Muscle layer of duodenum (tissue), 2 donors: ENCODE results near the gene EVA1B.

ENCODE experiments used
- H3K27ac ChIP-seq: one replicate; pipeline ENCODE4 v1.7.0; 2013; ENCODE audit warnings: mild to moderate bottlenecking, low read length
- H3K27me3 ChIP-seq: one replicate; pipeline ENCODE4 v1.7.0; 2013; ENCODE audit warnings: low read depth, mild to moderate bottlenecking, control low read depth, low read length
- H3K36me3 ChIP-seq, 2 donors: one replicate each; pipeline ENCODE4 v1.7.0; 2013; ENCODE audit warnings: low read length in 2 of 2, control low read depth in 1 of 2, mild to moderate bottlenecking in 1 of 2; ENCODE audit not compliant: insufficient read depth in 2 of 2, control insufficient read depth in 1 of 2
- H3K4me1 ChIP-seq, 2 donors: one replicate each; pipeline ENCODE4 v1.7.0; 2013; ENCODE audit warnings: low read length in 2 of 2, mild to moderate bottlenecking in 2 of 2, control low read depth in 1 of 2, moderate library complexity in 1 of 2; ENCODE audit not compliant: insufficient read depth in 2 of 2, control insufficient read depth in 1 of 2
- H3K4me3 ChIP-seq, 2 donors: one replicate each; pipeline ENCODE4 v1.7.0; 2013; ENCODE audit warnings: low read length in 2 of 2, low read depth in 1 of 2, mild to moderate bottlenecking in 1 of 2
- H3K9me3 ChIP-seq, 2 donors: one replicate each; pipeline ENCODE4 v1.7.0; 2013; ENCODE audit warnings: low read length in 2 of 2, control low read depth in 1 of 2, mild to moderate bottlenecking in 1 of 2; ENCODE audit not compliant: control insufficient read depth in 1 of 2
- donor health status: healthy.

EVA1B gene

GRCh38 chr1:36323636-36324352 lies at the start of gene EVA1B:
Gene EVA1B (minus strand): TSS chr1:36323645. CDS start chr1:36323037, 608 bp downstream.
- H3K4me3 ChIP-seq = peak within 1 kb of the TSS; percentile 49 to 84
- H3K36me3 ChIP-seq = no peaks in the 10 kb centered on the region
- H3K4me1 ChIP-seq = peaks cover 0 to 30% of the 10 kb centered on the region in 2 donors
- no peak within 1 kb of the TSS for H3K27ac ChIP-seq
- peaks cover 4% of the 10 kb centered on the region for H3K27me3 ChIP-seq
- no peaks in the 10 kb centered on the region for H3K9me3 ChIP-seq

- Histone ChIP-seq H3K36me3 (peaks cover 6 to 8% of the 10 kb centered on the region in 2 donors), H3K4me3 (no peak overlapping the region), H3K4me1 (peaks cover 20 to 51% of the 10 kb centered on the region in 2 donors), H3K27ac (peak overlapping the region; percentile 92), H3K9me3 (no peaks in the 10 kb centered on the region), H3K27me3 (no peaks in the 10 kb centered on the region)
Measured at GRCh38 chr1:36372617-36373016, 49.2 kb upstream of the EVA1B start.

GRCh38 chr1:36369061-36369861 lies 45.8 kb upstream of the EVA1B start:
- no peak overlapping the region for H3K27ac ChIP-seq
- H3K4me3 ChIP-seq = no peak overlapping the region
- no peaks in the 10 kb centered on the region for H3K27me3 ChIP-seq
- H3K9me3 ChIP-seq = no peaks in the 10 kb centered on the region
- H3K4me1 ChIP-seq = peaks cover 16 to 49% of the 10 kb centered on the region in 2 donors
- H3K36me3 ChIP-seq = peaks cover 5 to 7% of the 10 kb centered on the region in 2 donors

DNA sequence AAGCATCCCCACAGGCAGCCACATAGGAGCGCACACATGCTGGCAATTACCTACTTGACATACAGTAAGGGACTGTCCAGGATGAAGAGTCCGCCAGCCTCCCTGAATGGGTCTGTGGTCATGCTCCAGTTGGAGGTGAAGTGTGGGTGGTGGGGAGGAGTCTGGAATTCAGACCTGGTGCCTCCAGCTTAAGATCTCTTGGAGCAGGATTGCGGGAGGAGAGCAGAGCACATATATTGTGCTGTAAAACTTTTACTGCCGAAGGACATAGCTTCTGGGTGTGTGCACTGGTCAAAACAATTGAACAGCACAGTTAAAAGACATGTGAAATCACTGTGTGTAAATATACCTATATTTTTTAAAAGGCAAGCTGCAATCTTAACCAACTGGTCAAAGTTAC lies 44.4 kb upstream of the EVA1B start:
- no peak overlapping the region for H3K27ac ChIP-seq

DNA sequence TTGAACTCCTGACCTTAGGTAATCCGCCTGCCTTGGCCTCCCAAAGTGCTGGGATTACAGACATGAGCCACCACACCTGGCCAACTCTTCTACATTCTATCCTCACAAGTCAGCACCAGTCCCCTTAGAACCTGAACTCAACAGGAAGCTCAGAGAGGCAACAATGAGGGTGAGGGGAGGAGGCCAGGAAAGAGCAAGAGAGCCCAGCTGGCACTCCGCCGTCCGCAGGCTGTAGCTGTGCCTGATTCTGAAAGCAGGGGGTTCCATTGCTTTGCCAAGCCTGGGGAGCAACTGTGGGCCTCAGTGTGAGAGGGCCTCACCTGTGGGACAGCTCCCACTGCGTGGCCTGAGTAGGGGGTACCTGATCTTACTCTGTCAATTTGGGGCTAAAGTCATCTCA lies 43.6 kb upstream of the EVA1B start:
- Histone ChIP-seq H3K27ac (no peak overlapping the region), H3K4me1 (peaks cover 0 to 29% of the 10 kb centered on the region in 2 donors), H3K36me3 (peaks cover 12 to 14% of the 10 kb centered on the region in 2 donors), H3K9me3 (no peaks in the 10 kb centered on the region), H3K27me3 (no peaks in the 10 kb centered on the region), H3K4me3 (no peak overlapping the region)

More for the DNA sequence above, 44.4 kb upstream of the EVA1B start:
- Histone ChIP-seq H3K9me3 (no peaks in the 10 kb centered on the region), H3K4me1 (peaks cover 1 to 34% of the 10 kb centered on the region in 2 donors), H3K27me3 (no peaks in the 10 kb centered on the region), H3K36me3 (peaks cover 5 to 7% of the 10 kb centered on the region in 2 donors), H3K4me3 (no peak overlapping the region)

GRCh38 chr1:36366091-36366661 lies 42.7 kb upstream of the EVA1B start:
- Histone ChIP-seq H3K27ac (no peak overlapping the region), H3K9me3 (no peaks in the 10 kb centered on the region), H3K4me1 (peaks cover 0 to 27% of the 10 kb centered on the region in 2 donors), H3K36me3 (peaks cover 15 to 23% of the 10 kb centered on the region in 2 donors), H3K4me3 (no peak overlapping the region), H3K27me3 (no peaks in the 10 kb centered on the region)

GRCh38 chr1:36365381-36365780 lies 41.9 kb upstream of the EVA1B start:
- H3K4me1 ChIP-seq = peaks cover 0 to 27% of the 10 kb centered on the region in 2 donors
- H3K27ac ChIP-seq = no peak overlapping the region
- no peak overlapping the region for H3K4me3 ChIP-seq
- peaks cover 15 to 29% of the 10 kb centered on the region in 2 donors for H3K36me3 ChIP-seq
- no peaks in the 10 kb centered on the region for H3K9me3 ChIP-seq
- no peaks in the 10 kb centered on the region for H3K27me3 ChIP-seq

DNA sequence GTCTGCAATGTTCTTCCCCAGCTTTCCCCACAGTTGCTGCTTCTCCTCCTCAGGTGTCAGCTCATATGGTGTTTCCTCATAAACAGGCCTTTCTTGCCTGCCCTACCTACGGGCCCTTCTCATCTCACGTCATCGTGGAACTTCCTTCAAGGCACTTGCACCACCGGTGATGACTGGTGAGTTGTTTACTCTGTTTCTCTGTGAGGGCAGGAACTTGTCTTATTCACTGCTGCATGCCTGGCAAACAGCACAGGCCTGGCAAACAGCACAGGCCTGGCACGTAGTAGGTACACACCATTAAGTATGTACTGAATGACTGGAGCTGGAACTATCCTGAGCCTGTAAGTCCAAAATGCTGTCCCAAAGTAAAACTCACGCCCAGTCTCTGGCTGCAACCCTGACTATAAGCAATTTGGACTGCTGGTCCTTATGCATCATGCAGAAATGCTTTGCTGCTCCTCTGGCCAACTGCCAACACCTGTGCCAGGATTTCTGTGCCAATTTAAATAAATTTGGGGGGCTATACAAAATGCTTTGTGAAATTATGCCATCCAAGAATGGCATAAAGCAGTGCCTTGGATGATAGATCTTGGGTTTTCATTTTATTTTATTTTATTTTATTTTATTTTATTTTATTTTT lies 36.6 kb upstream of the EVA1B start:
- H3K27ac ChIP-seq = no peak overlapping the region
- H3K27me3 ChIP-seq = no peaks in the 10 kb centered on the region
- H3K9me3 ChIP-seq = no peaks in the 10 kb centered on the region
- H3K4me1 ChIP-seq = peaks cover 0 to under 1% of the 10 kb centered on the region in 2 donors
- no peak overlapping the region for H3K4me3 ChIP-seq
- peaks cover 39 to 64% of the 10 kb centered on the region in 2 donors for H3K36me3 ChIP-seq

DNA sequence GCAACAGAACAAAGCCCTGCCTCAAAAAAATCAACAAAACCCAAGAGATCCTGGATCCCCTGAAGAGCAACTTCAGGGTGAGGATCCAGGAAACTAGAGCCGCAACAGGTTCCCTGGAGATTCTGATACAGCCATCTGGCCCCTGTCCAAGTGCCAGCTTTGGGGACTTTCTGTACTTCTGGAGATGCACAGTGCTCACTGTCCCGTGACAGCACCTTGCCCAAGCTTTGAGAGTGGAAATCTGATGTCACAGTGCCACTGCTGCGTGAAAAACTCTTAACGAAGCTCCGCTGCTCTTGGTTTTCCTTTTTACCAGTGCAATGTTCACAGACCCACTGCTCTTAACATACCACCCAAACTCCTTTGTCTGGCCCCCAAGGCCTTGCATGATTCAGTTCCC lies 35.9 kb upstream of the EVA1B start:
- peaks cover 46 to 70% of the 10 kb centered on the region in 2 donors for H3K36me3 ChIP-seq
- H3K4me1 ChIP-seq = no peaks in the 10 kb centered on the region
- H3K4me3 ChIP-seq = no peak overlapping the region
- H3K27me3 ChIP-seq = no peaks in the 10 kb centered on the region
- no peaks in the 10 kb centered on the region for H3K9me3 ChIP-seq
- H3K27ac ChIP-seq = no peak overlapping the region

DNA sequence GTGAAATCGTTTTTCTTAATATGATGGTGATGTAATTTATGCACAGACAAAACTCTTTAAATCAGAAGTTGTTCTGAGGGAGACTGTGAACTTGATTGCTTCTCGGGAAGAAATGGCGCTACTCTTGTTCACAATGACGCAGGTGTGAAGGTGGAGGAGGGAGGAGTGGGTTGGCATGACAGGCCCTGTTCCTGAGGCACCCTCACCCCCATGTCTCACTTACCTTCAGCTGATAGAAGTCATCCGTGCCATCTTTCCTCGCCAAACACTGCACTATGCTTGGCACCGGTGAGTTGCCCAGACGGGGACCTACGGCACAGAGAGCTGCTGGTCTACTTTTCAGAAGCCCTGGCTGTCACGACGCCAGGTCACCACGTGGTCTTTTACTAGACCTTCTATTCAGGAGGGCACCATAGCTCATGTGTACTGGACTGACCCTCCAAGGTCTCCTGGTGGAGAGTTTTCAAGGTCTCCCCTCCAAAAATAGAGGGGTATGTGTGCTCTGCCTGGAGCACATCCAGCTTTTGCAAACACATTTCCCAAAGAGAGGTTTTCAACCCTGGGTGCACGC lies 35.2 kb upstream of the EVA1B start:
- Histone ChIP-seq H3K36me3 (peaks cover 50 to 78% of the 10 kb centered on the region in 2 donors), H3K27me3 (no peaks in the 10 kb centered on the region), H3K4me3 (no peak overlapping the region), H3K9me3 (no peaks in the 10 kb centered on the region), H3K4me1 (no peaks in the 10 kb centered on the region), H3K27ac (no peak overlapping the region)
